ENCODE measurements around the gene ITLN2. TPM values are rescaled to one million over a fixed set of nuclear protein-coding genes. Genes with fewer than 3 reads are reported as not detected.
"Not testable (repeated sequence)": the region's sequence is repeated elsewhere in the genome, so short reads cannot be mapped to it uniquely, and the experiment has no call there.

The ITLN2 gene
- total and polyA plus RNA-seq, 2 experiments from 2014 or later, result not detected

- TF ChIP-seq CTCF (IDR thresholded peaks at IDR 0.05; ENCODE audit: low read depth, low read length), result no peak
- Histone ChIP-seq H3K27ac (no peak overlapping the region), H3K4me3 (no peak overlapping the region), H3K27me3 (peaks cover 9% of the 10 kb centered on the region), H3K4me1 (ENCODE audit: low read depth) (no peaks in the 10 kb centered on the region), H3K9me3 (ENCODE audit: low read depth) (no peaks in the 10 kb centered on the region), H3K36me3 (no peaks in the 10 kb centered on the region)
- DNase-seq (ENCODE audit: low read depth in 1 of 2, low spot score in 1 of 2), result no peak
These were observed 2.5 kb downstream of the ITLN2 start for GRCh38 chr1:160952129-160952510.

GRCh38 chr1:160951443-160952128, 3.0 kb downstream of the ITLN2 start:
- peak; percentile 68 to 84 for DNase-seq (ENCODE audit: low read depth in 1 of 2, low spot score in 1 of 2)
- Histone ChIP-seq H3K36me3 (no peaks in the 10 kb centered on the region), H3K4me1 (ENCODE audit: low read depth) (no peaks in the 10 kb centered on the region), H3K27me3 (peaks cover 9% of the 10 kb centered on the region), H3K9me3 (ENCODE audit: low read depth) (no peaks in the 10 kb centered on the region), H3K4me3 (no peak overlapping the region), H3K27ac (no peak overlapping the region)
- peak; percentile 79 for TF ChIP-seq CTCF (IDR thresholded peaks at IDR 0.05; ENCODE audit: low read depth, low read length)

GRCh38 chr1:160950657-160951056, 4.0 kb downstream of the ITLN2 start:
- peaks cover 10% of the 10 kb centered on the region for H3K27me3 ChIP-seq
- no peak for DNase-seq (ENCODE audit: low read depth in 1 of 2, low spot score in 1 of 2)
- H3K27ac ChIP-seq, result no peak overlapping the region
- H3K9me3 ChIP-seq (ENCODE audit: low read depth), result no peaks in the 10 kb centered on the region
- H3K4me1 ChIP-seq (ENCODE audit: low read depth), result no peaks in the 10 kb centered on the region
- H3K36me3 ChIP-seq, result no peaks in the 10 kb centered on the region
- no peak for TF ChIP-seq CTCF (IDR thresholded peaks at IDR 0.05; ENCODE audit: low read depth, low read length)
- H3K4me3 ChIP-seq, result no peak overlapping the region

GRCh38 chr1:160949881-160950280, 4.7 kb downstream of the ITLN2 start:
- Histone ChIP-seq H3K36me3 (no peaks in the 10 kb centered on the region), H3K9me3 (ENCODE audit: low read depth) (no peaks in the 10 kb centered on the region), H3K4me1 (ENCODE audit: low read depth) (no peaks in the 10 kb centered on the region), H3K27ac (no peak overlapping the region), H3K27me3 (peaks cover 16% of the 10 kb centered on the region), H3K4me3 (no peak overlapping the region)
- TF ChIP-seq CTCF (IDR thresholded peaks at IDR 0.05; ENCODE audit: low read depth, low read length), result no peak
- DNase-seq (ENCODE audit: low read depth in 1 of 2, low spot score in 1 of 2), result no peak

- not testable (repeated sequence) for H3K4me1 ChIP-seq (ENCODE audit: low read depth); H3K9me3 ChIP-seq (ENCODE audit: low read depth); H3K27ac ChIP-seq; H3K4me3 ChIP-seq; DNase-seq (ENCODE audit: low read depth in 1 of 2, low spot score in 1 of 2); H3K36me3 ChIP-seq
- peaks cover 17% of the 10 kb centered on the region for H3K27me3 ChIP-seq
These were observed 5.3 kb downstream of the ITLN2 start for GRCh38 chr1:160949216-160949880.

GRCh38 chr1:160947174-160947759, 7.3 kb downstream of the ITLN2 start:
- not testable (repeated sequence) for H3K27me3 ChIP-seq; H3K36me3 ChIP-seq; H3K4me3 ChIP-seq; H3K4me1 ChIP-seq (ENCODE audit: low read depth); H3K27ac ChIP-seq; H3K9me3 ChIP-seq (ENCODE audit: low read depth)
- peak in 1 of 2 donors; percentile 88 for DNase-seq (ENCODE audit: low read depth in 1 of 2, low spot score in 1 of 2)

GRCh38 chr1:160945881-160946280, 8.7 kb downstream of the ITLN2 start:
- H3K27ac ChIP-seq; H3K27me3 ChIP-seq; H3K4me1 ChIP-seq (ENCODE audit: low read depth); H3K9me3 ChIP-seq (ENCODE audit: low read depth); H3K36me3 ChIP-seq; H3K4me3 ChIP-seq: not testable (repeated sequence)
- peak in 1 of 2 donors; percentile 48 for DNase-seq (ENCODE audit: low read depth in 1 of 2, low spot score in 1 of 2)
